ENCODE results near the gene FOXP3.

- TF ChIP-seq CTCF (IDR thresholded peaks at IDR 0.05; ENCODE audit: extremely low read depth in 1 of 2, insufficient read depth in 1 of 2, low read depth in 1 of 2, low read length in 2 of 2): peak in 1 of 2 donors; percentile 4
- TF ChIP-seq FOS (IDR thresholded peaks at IDR 0.05; ENCODE audit: borderline replicate concordance, insufficient read depth, low read length): no peak
- no peak for TF ChIP-seq POLR2A (IDR thresholded peaks at IDR 0.05; ENCODE audit: low read depth, low read length)
- no peak for TF ChIP-seq POLR2AphosphoS5 (IDR thresholded peaks at IDR 0.05; ENCODE audit: insufficient read depth, low read depth, low read length)
- TF ChIP-seq JUN (IDR thresholded peaks at IDR 0.05; ENCODE audit: borderline replicate concordance, insufficient read depth, insufficient read length, low read depth): no peak
- TF ChIP-seq MYC (IDR thresholded peaks at IDR 0.05; ENCODE audit: low read depth, low read length): no peak
- no peak for TF ChIP-seq GATA2 (IDR thresholded peaks at IDR 0.05; ENCODE audit: insufficient read depth, insufficient read length, low read depth, low read length)
- TF ChIP-seq EZH2 (IDR thresholded peaks at IDR 0.05; ENCODE audit: borderline replicate concordance, low read depth, low read length, severe bottlenecking): no peak
Observed at GRCh38 chrX:49282647-49283011, 18.1 kb upstream of the FOXP3 start.

Data from endothelial cell of umbilical vein (primary cell).